Endometrial microvascular endothelial cells (primary cell): Measurements from ENCODE around the gene PTPN14. TPM values are rescaled to one million over a fixed set of nuclear protein-coding genes. Genes with fewer than 3 reads are reported as not detected.
"Not testable (repeated sequence)": the region's sequence is repeated elsewhere in the genome, so short reads cannot be mapped to it uniquely, and the experiment has no call there.

Experiments
- in situ Hi-C: cut with HindIII; loops from 2 replicates; pipeline ENCODE4 v1.10.0; 2017; ENCODE audit warnings: low sequenced_read_pairs, low pct_unique_long_range_greater_than_20kb; ENCODE audit errors: inconsistent ontology term
- total RNA-seq: library from RNA; depleted of rRNA; stranded (reverse); fragments of >200 nt; gene quantifications from one replicate; pipeline ENCODE4 v1.2.3, GENCODE V29; 2015; ENCODE audit errors: inconsistent ontology term

PTPN14 gene
- total RNA-seq, 1 donor from 2014 or later, result 63.4 TPM

- in situ Hi-C loops, result not testable (repeated sequence)
These were observed 57.2 kb downstream of the PTPN14 start for GRCh38 chr1:214494179-214494578.

GRCh38 chr1:214493126-214493796 is 58.1 kb downstream of the PTPN14 start:
- in situ Hi-C loops, result no loop called here

DNA sequence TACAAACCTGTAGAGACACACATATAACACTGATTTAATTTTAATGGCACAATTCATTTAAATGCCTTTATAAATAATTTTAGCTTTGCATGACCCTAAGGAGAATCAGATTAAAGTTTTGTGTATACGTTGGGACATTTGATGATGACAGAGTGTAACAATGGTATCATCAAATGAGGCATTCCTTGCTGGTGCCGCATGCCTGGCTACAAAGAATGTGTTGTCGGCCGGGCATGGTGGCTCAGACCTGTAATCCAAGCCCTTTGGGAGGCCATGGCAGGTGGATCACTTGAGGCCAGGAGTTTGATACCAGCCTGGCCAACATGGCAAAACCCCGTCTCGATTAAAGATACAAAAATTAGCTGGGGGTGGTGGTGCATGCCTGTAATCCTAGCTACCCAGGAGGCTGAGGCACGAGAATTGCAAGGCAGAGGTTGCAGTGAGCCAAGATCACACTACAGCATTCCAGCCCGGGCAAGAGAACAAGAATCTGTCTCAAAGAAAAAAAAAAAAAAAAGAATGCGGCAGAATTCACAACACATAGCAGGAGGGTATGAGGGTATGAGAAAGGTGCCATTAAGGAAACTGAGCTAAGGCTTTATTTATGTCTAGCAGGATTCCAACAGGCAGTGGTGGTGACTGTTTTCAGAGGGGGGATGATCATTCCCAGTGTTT is 58.9 kb downstream of the PTPN14 start:
- in situ Hi-C loops, result no loop called here

- in situ Hi-C loops, result no loop called here
These were observed 59.8 kb downstream of the PTPN14 start for GRCh38 chr1:214491468-214492146.

DNA sequence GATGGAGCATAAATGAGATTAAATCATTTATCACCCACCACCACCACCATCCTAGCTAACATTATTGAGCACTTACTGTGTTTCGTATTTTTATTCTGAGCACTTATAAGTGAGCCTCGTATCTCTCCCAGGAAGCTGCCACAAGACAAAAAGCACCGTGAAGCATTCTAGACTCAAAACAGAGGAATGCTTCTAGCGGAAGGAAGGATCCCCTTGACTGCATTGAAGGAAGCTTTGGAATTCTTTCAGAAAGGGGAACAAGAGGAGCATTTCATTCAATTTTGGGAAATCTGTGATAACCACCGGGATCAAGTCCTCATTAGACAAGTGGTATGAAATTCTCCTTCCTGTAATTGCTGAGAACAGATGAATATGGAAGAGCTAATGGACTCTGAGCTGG is 66.3 kb downstream of the PTPN14 start:
- in situ Hi-C loops, result no loop called here

DNA sequence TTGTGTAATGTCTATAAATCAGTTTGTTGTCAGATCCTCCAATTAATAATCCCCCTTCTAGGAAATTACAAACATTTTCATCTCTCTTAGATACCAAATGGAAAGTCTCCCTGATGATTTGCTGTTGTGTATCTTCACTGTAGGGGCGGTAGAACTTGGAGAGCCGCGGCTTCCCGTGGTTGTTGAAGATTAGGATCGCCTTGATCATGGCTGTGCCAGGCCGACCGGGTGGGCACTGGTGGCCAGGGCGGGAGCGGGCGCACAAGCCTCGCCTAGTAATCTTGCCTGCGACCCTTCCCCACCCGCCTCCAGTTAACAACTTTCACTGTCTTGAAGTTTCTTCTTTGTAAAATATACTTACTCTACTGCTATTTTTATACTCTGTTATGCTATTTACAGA is 68.2 kb downstream of the PTPN14 start:
- in situ Hi-C loops, result not testable (repeated sequence)

DNA sequence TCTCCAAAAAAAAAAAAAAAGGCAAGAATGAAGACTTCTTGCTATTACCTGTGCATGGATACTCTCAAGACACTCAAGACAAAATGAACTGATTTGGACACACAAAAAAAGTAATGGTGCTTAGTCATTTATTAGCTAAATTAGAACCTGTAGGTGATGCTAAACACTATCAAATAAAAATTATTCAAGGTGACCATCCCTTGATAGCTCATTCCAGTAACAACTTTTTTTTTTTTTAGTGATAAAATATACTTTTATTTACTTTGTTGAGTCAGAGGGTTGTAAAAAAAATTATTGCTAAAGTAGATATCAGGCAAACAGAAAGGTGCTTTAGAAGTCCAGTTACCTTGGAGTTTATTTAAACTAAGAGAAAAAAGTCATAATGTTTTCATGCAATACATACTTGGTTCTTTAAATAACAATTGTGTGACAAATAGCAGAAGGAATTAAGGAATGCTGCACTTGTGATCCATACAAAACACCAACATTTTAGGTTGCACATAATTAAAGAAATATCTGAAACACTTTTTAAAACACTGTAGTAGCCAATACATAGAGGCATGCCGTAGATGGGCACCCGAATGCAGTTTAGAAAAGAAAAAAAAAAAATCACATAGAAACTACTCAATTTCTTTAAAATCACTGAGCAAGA is 69.3 kb downstream of the PTPN14 start:
- in situ Hi-C loops, result not testable (repeated sequence)

- in situ Hi-C loops, result no loop called here
These were observed 74.2 kb downstream of the PTPN14 start for GRCh38 chr1:214476986-214477870.

- in situ Hi-C loops, result no loop called here
These were observed 75.0 kb downstream of the PTPN14 start for GRCh38 chr1:214476229-214476985.

GRCh38 chr1:214475746-214476145 is 75.7 kb downstream of the PTPN14 start:
- in situ Hi-C loops, result no loop called here

- in situ Hi-C loops, result no loop called here
These were observed 76.1 kb downstream of the PTPN14 start for GRCh38 chr1:214475331-214475730.

- in situ Hi-C loops, result no loop called here
These were observed 76.9 kb downstream of the PTPN14 start for GRCh38 chr1:214474467-214474866.

DNA sequence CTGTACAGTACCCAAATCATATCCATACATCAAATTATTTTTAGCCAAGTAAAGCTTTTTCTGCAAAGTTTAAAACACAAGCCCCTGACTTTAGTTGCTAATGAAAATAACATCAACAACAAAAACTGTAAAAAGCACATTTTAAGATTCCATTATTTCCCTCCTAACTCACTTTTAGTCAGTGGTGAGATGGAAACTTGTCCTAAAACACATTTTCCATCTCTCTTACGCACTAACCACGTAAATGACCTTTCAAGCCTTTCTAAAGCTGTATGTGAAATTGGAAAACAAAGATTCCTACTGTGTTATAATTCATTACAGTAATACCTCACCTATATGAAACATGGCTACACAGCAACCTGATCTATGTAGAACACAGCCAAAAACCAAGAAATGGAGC is 77.5 kb downstream of the PTPN14 start:
- in situ Hi-C loops, result no loop called here

GRCh38 chr1:214473387-214473786 is 78.0 kb downstream of the PTPN14 start:
- in situ Hi-C loops, result no loop called here

- in situ Hi-C loops, result no loop called here
These were observed 79.0 kb downstream of the PTPN14 start for GRCh38 chr1:214472364-214472763.

DNA sequence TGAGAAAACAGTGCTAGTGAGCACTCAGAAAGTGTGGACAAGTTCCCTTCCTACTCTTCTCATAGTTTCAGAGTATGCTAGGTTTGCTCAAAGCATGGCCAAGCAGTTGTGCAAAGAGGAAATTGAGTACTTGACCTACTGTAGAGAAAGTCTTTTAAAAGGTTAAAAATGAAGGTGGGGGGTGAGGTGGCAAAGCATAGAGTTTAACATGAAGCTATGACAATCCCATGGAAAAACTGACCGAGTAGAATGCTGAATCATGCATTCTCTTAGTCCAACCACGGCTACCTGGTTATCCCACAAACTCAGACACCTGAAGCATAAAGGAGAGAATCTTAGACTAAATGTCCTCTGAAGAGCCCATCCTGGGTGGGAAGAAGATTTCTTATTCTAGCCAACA is 79.9 kb downstream of the PTPN14 start:
- in situ Hi-C loops, result no loop called here

- in situ Hi-C loops, result no loop called here
These were observed 81.3 kb downstream of the PTPN14 start for GRCh38 chr1:214470132-214470531.

GRCh38 chr1:214469290-214469689 is 82.1 kb downstream of the PTPN14 start:
- in situ Hi-C loops, result no loop called here
